HCT116 (cell line): ENCODE data around the gene LEPR. TPM values are rescaled to one million over a fixed set of nuclear protein-coding genes. Genes with fewer than 3 reads are reported as not detected.

ENCODE experiments used
- ATAC-seq: fragments of 200-7000 bp; cut with Tn5 transposase; 2 replicates; pipeline ENCODE4 v1.9.1; 2020; ENCODE audit warnings: mild to moderate bottlenecking, moderate library complexity
- BruUV-seq: library from RNA; stranded (reverse); fragments of 400-500 nt; replicated peaks from 2 replicates; lab custom pipeline; 2021; lab: Mats Ljungman, UMichigan
- CTCF ChIA-PET: fragments of 300-600 bp; sonication (Branson Sonifier 250); formaldehyde crosslinking; loops from one replicate; lab custom pipeline; 2021; ENCODE audit warnings: antibody characterized with exemption; lab: Charles Lee
- POLR2A ChIA-PET: fragments of 300-600, 350-600 bp; sonication (Branson Sonifier 250); formaldehyde crosslinking; loops from one replicate; lab custom pipeline; 2021; ENCODE audit warnings: antibody characterized with exemption; lab: Charles Lee
- RAD21 ChIA-PET, 2 experiments: fragments of 300-600 bp; sonication (Branson Sonifier 250); formaldehyde crosslinking; loops; one replicate each; lab custom pipeline; 2023; ENCODE audit warnings: low total read pairs in 2 of 2; ENCODE audit not compliant: uncharacterized antibody in 2 of 2, unreplicated experiment in 2 of 2, low non-redundant PET in 1 of 2; lab: Charles Lee
- DNase-seq: peaks from one replicate; pipeline ENCODE4 v3.0.0-alpha.2; 2010; ENCODE audit warnings: low read depth, low spot score
- H2AFZ ChIP-seq: fragments of 200-600 bp; shearing (Covaris generic), sonication (generic); 2 replicates; pipeline ENCODE4 v1.6.1; 2017; ENCODE audit warnings: low read depth, mixed run types, mixed read lengths, antibody characterized with exemption, low read length; ENCODE audit not compliant: poor library complexity, severe bottlenecking
- H3K27ac ChIP-seq: 2 replicates; pipeline ENCODE4 v1.5.1; 2012; ENCODE audit warnings: low read depth, low read length
- H3K27me3 ChIP-seq: fragments of 200-600 bp; sonication (generic); 2 replicates; pipeline ENCODE4 v1.6.1; 2016; ENCODE audit warnings: mixed run types, low read length, mixed read lengths; ENCODE audit not compliant: insufficient read depth
- H3K36me3 ChIP-seq, 2 experiments: fragments of 200-500 bp in 1 of 2; fragments of 200-600 bp in 1 of 2; sonication (Bioruptor generic) in 1 of 2; sonication (generic) in 1 of 2; 2 replicates each; pipeline versions ENCODE4 v1.5.1 to v1.6.1; 2014 to 2016; ENCODE audit warnings: low read length in 2 of 2, inconsistent platforms in 1 of 2, mixed read lengths in 1 of 2, mixed run types in 1 of 2; ENCODE audit not compliant: insufficient read depth in 2 of 2, control insufficient read depth in 1 of 2
- H3K4me1 ChIP-seq, 2 experiments: fragments of 200-600 bp in 1 of 2; sonication (generic) in 1 of 2; 2 replicates each; pipeline versions ENCODE4 v1.5.1 to v1.6.1; 2012 to 2017; ENCODE audit warnings: low read length in 2 of 2, inconsistent platforms in 1 of 2, mild to moderate bottlenecking in 1 of 2, mixed read lengths in 1 of 2, mixed run types in 1 of 2, moderate library complexity in 1 of 2; ENCODE audit not compliant: insufficient read depth in 2 of 2, control insufficient read depth in 1 of 2
- H3K4me2 ChIP-seq: fragments of 200-600 bp; sonication (generic); 2 replicates; pipeline ENCODE4 v1.6.1; 2017; ENCODE audit warnings: mixed run types, low read length, mixed read lengths
- H3K4me3 ChIP-seq, 2 experiments: fragments of 200-600 bp in 1 of 2; sonication (generic) in 1 of 2; replicated peaks in 1 of 2; 2 replicates each; pipeline ENCODE4 v1.5.1; 2011 to 2016; ENCODE audit warnings: low read length in 2 of 2, control low read depth in 1 of 2, low read depth in 1 of 2, mild to moderate bottlenecking in 1 of 2, mixed read lengths in 1 of 2, mixed run types in 1 of 2
- H3K79me2 ChIP-seq: fragments of 200-600 bp; sonication (generic); 2 replicates; pipeline ENCODE4 v1.6.1; 2017; ENCODE audit warnings: mild to moderate bottlenecking, mixed run types, low read length, moderate library complexity, mixed read lengths; ENCODE audit not compliant: insufficient read depth
- H3K9ac ChIP-seq: fragments of 200-600 bp; sonication (generic); 2 replicates; pipeline ENCODE4 v1.6.1; 2016; ENCODE audit warnings: low read length, mixed read lengths
- H3K9me2 ChIP-seq: fragments of 200-600 bp; sonication (generic), shearing (Covaris generic); 2 replicates; pipeline ENCODE4 v1.6.1; 2017; ENCODE audit warnings: mixed run types, mild to moderate bottlenecking, moderate library complexity; ENCODE audit not compliant: insufficient read depth
- H3K9me3 ChIP-seq, 2 experiments: fragments of 200-500 bp in 1 of 2; fragments of 200-600 bp in 1 of 2; sonication (Bioruptor generic) in 1 of 2; sonication (generic) in 1 of 2; 2 replicates each; pipeline ENCODE4 v1.6.1; 2014 to 2017; ENCODE audit warnings: low read length in 2 of 2, mixed read lengths in 2 of 2, inconsistent platforms in 1 of 2, low read depth in 1 of 2, mild to moderate bottlenecking in 1 of 2, mixed run types in 1 of 2, moderate library complexity in 1 of 2; ENCODE audit not compliant: control insufficient read depth in 1 of 2, insufficient read depth in 1 of 2
- H4K20me1 ChIP-seq: fragments of 200-600 bp; sonication (generic), shearing (Covaris generic); 2 replicates; pipeline ENCODE4 v1.6.1; 2017; ENCODE audit warnings: mixed run types, mild to moderate bottlenecking, moderate library complexity; ENCODE audit not compliant: insufficient read depth
- CBX3 ChIP-seq: IDR thresholded peaks from 2 replicates; pipeline ENCODE4 v1.6.1; 2012; ENCODE audit warnings: low read depth
- EGR1 ChIP-seq: IDR thresholded peaks from 2 replicates; pipeline ENCODE4 v1.6.1; 2012; ENCODE audit warnings: low read depth
- ELF1 ChIP-seq: IDR thresholded peaks from 2 replicates; pipeline ENCODE4 v1.6.1; 2012; ENCODE audit warnings: low read depth, borderline replicate concordance
- EZH2 ChIP-seq: fragments of 200-600 bp; sonication (generic); IDR thresholded peaks from 2 replicates; pipeline ENCODE4 v1.6.1; 2017; ENCODE audit warnings: antibody characterized with exemption, mixed run types
- EZH2phosphoT487 ChIP-seq: fragments of 200-600 bp; IDR thresholded peaks from 2 replicates; pipeline ENCODE4 v1.6.1; 2018; ENCODE audit warnings: antibody characterized with exemption, borderline replicate concordance
- FOSL1 ChIP-seq: IDR thresholded peaks from 2 replicates; pipeline ENCODE4 v1.6.1; 2012; ENCODE audit warnings: low read depth
- JUND ChIP-seq: IDR thresholded peaks from 2 replicates; pipeline ENCODE4 v1.6.1; 2012
- POLR2AphosphoS5 ChIP-seq: IDR thresholded peaks from 2 replicates; pipeline ENCODE4 v1.6.1; 2011; ENCODE audit warnings: mild to moderate bottlenecking, low read depth, low read length, moderate library complexity
- RAD21 ChIP-seq: IDR thresholded peaks from 2 replicates; pipeline ENCODE4 v1.6.1; 2012; ENCODE audit warnings: low read depth, mild to moderate bottlenecking
- SIN3A ChIP-seq: IDR thresholded peaks from 2 replicates; pipeline ENCODE4 v1.6.1; 2012; ENCODE audit warnings: low read depth
- SP1 ChIP-seq: IDR thresholded peaks from 2 replicates; pipeline ENCODE4 v1.6.1; 2012; ENCODE audit warnings: low read depth
- SRF ChIP-seq: IDR thresholded peaks from 2 replicates; pipeline ENCODE4 v1.6.1; 2012; ENCODE audit warnings: low read depth
- TCF7L2 ChIP-seq: IDR thresholded peaks from 2 replicates; pipeline ENCODE4 v1.7.0; 2011; ENCODE audit warnings: borderline replicate concordance, inconsistent platforms; ENCODE audit not compliant: insufficient read depth, insufficient read length; ENCODE audit errors: extremely low read depth
- intact Hi-C: fragments of 100-400 bp; cut with micrococcal nuclease; formaldehyde crosslinking; loops from 2 replicates; pipeline ENCODE4 v1.10.0; 2022
- total RNA-seq: library from RNA; stranded (reverse); gene quantifications from one replicate; pipeline ENCODE4 v1.2.1, GENCODE V29; 2021; ENCODE audit not compliant: unreplicated experiment
- TF ChIP-seq, protein P1 (sequence below): IDR thresholded peaks from 2 replicates; pipeline ENCODE4 v1.6.1; 2011; ENCODE audit warnings: mild to moderate bottlenecking, low read length, moderate library complexity; ENCODE audit not compliant: insufficient replicate concordance; ENCODE audit errors: extremely low read depth
- TF ChIP-seq, protein P2 (sequence below): IDR thresholded peaks from 2 replicates; pipeline ENCODE4 v1.6.1; 2012; ENCODE audit warnings: low read depth

The LEPR gene
- total RNA-seq, 1 experiment from 2014 or later: 6.0 TPM

DNA sequence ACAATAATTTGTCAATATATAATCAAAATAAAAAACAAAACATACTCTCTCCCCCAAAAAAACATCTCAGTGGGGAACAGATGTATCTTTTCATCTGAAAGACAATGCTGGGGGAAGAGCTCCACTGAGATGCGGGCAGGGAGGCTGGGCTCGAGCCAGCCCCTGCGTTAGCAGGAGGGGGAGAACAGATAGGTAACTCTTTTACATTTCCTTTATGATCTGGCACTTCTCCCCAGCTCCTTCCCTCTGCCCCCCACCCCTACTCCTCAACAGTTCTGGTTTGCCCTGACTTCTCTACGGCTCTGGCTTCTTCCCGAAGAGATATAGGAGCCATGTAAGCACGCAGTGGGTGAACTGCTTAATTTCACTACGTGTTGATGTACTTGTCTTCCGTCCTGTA is 12.4 kb downstream of the LEPR start:
- intact Hi-C loops: no loop called here
- BruUV-seq: no TSS peak
- Histone ChIP-seq H3K9ac (no peak overlapping the region), H3K27ac (no peak overlapping the region), H3K79me2 (no peaks in the 10 kb centered on the region), H2AFZ (no peak overlapping the region), H3K4me2 (no peak overlapping the region), H4K20me1 (no peaks in the 10 kb centered on the region), H3K9me3 (no peaks in the 10 kb centered on the region), H3K27me3 (no peaks in the 10 kb centered on the region), H3K4me3 (no peak overlapping the region), H3K9me2 (no peaks in the 10 kb centered on the region), H3K4me1 (peaks cover 0 to 14% of the 10 kb centered on the region in 2 experiments; a peak in 2 of 4 replicates), H3K36me3 (no peaks in the 10 kb centered on the region; a peak in 1 of 4 replicates)
- TF ChIP-seq CBX3 (no peak), EZH2phosphoT487 (no peak), EZH2 (no peak), POLR2AphosphoS5 (no peak), SRF (no peak), SIN3A (no peak), JUND (no peak), TCF7L2 (no peak), EGR1 (no peak), FOSL1 (no peak), SP1 (no peak), ELF1 (no peak), RAD21 (no peak)
- TF ChIP-seq, protein P1, sequence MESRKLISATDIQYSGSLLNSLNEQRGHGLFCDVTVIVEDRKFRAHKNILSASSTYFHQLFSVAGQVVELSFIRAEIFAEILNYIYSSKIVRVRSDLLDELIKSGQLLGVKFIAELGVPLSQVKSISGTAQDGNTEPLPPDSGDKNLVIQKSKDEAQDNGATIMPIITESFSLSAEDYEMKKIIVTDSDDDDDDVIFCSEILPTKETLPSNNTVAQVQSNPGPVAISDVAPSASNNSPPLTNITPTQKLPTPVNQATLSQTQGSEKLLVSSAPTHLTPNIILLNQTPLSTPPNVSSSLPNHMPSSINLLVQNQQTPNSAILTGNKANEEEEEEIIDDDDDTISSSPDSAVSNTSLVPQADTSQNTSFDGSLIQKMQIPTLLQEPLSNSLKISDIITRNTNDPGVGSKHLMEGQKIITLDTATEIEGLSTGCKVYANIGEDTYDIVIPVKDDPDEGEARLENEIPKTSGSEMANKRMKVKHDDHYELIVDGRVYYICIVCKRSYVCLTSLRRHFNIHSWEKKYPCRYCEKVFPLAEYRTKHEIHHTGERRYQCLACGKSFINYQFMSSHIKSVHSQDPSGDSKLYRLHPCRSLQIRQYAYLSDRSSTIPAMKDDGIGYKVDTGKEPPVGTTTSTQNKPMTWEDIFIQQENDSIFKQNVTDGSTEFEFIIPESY: no peak
- TF ChIP-seq, protein P2, sequence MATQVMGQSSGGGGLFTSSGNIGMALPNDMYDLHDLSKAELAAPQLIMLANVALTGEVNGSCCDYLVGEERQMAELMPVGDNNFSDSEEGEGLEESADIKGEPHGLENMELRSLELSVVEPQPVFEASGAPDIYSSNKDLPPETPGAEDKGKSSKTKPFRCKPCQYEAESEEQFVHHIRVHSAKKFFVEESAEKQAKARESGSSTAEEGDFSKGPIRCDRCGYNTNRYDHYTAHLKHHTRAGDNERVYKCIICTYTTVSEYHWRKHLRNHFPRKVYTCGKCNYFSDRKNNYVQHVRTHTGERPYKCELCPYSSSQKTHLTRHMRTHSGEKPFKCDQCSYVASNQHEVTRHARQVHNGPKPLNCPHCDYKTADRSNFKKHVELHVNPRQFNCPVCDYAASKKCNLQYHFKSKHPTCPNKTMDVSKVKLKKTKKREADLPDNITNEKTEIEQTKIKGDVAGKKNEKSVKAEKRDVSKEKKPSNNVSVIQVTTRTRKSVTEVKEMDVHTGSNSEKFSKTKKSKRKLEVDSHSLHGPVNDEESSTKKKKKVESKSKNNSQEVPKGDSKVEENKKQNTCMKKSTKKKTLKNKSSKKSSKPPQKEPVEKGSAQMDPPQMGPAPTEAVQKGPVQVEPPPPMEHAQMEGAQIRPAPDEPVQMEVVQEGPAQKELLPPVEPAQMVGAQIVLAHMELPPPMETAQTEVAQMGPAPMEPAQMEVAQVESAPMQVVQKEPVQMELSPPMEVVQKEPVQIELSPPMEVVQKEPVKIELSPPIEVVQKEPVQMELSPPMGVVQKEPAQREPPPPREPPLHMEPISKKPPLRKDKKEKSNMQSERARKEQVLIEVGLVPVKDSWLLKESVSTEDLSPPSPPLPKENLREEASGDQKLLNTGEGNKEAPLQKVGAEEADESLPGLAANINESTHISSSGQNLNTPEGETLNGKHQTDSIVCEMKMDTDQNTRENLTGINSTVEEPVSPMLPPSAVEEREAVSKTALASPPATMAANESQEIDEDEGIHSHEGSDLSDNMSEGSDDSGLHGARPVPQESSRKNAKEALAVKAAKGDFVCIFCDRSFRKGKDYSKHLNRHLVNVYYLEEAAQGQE: no peak
- ATAC-seq (no peak), DNase-seq (no peak)
- CTCF ChIA-PET: interaction anchor here (0.8 kb wide), 1 partner anchor 17 kb away, joined by 3 read pairs; no protein-coding TSS in a partner anchor
- RAD21 ChIA-PET: no interaction called here
- POLR2A ChIA-PET: no interaction called here
